ENCODE data around the gene MLNR.

MLNR gene

DNA sequence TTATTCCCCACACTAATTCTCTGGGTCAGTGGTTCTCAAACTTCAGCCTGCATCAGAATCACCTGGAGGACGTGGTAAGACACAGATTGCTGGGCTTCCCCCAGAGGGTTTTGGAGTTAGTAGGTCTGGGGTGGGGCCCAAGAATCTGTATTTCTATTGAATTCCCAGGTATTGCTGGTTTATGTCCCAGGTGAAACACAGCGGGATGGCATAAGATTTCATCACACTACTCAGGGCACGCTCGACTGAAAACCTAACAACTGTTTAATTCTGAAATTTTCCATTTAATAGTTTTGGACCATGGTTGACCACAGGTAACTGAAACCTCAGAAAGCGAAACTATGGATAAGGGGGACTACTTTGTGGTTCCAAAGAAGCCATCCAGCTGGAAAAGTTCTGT is 6.5 kb downstream of the MLNR start:
- no peak for DNase-seq

DNA sequence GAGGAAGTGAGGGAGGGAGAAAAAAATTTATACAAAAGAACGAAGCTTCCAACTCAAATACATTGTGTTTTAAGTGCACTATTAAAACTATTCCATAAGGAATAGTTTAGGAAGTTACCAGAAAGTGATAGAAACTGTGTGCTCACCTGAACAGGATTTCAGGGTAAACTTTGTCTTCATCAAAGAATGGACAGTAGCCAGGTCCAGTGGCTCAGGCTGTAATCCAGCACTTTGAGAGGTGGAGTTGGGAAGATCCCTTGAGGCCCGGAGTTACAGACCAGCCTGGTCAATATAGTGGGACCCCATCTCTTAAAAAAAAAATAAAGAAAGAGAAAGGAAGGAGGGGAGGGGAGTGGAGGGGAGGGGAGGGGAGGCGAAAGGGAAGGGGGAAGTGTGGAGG is 14.6 kb downstream of the MLNR start:
- no peak for DNase-seq

DNA sequence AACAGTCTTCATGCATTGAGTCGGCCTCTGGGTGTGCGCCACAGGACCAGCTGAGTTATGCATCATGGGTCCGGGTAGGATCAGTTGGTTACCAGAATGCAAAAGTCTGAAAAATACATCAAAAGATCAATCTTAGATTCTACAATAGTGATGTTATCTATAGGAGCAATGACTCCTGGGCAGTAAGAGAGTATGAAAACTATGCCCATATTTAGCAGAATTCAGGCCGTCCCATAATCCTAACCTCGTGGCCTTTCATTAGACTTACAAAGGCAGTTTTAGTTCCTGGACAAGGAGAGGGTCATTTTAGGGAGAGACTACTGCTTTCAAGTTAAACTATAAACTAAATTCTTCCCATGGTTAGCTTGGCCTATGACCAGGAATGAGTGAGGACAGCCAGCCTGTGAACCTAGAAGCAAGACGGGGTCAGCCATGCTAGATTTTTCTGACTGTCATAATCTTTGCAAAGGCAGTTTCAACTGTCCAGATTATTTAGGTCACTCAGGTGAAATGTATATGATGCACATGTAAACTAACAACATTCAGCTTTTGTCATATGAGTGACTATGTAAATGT is 15.8 kb downstream of the MLNR start:
- DNase-seq, result no peak

DNA sequence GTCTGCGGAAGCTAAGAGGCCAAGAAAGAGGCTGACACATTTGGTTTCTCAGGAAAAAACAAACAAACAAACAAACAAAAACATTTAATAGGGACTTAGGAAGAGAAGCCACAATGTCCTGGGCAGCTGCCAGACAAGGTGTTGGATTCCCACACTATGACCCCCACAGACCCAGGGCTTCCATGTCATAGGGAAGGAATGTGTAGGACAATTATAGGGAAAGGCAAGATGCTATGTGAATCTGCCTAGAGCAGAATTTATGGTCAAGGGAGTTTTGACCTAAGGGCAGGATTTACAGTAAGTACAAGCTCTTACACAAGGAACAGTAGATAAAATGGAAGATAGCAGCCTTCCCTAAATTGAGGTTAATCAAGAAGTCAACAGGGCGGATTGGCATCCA is 18.5 kb downstream of the MLNR start:
- DNase-seq, result no peak

DNA sequence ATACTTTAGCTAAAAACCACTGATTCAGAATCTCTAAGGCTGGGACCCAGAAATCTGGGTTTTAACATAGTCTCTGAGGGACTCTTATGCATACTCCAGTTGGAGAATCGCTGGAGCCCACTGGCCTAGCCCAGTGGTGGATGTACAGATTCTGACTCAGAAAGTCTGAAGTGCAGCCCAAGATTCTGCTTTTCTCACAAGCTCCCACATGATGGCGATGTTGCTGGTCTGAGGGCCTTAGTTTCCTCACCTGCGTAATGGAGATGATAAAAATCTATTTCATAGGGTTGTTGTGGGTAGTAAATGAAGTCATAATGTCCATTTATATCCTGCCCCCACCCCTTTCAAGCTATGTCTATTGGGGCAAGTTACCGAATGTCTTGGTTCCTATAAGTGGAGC is 19.9 kb downstream of the MLNR start:
- DNase-seq, result peak; percentile 17 to 55

DNA sequence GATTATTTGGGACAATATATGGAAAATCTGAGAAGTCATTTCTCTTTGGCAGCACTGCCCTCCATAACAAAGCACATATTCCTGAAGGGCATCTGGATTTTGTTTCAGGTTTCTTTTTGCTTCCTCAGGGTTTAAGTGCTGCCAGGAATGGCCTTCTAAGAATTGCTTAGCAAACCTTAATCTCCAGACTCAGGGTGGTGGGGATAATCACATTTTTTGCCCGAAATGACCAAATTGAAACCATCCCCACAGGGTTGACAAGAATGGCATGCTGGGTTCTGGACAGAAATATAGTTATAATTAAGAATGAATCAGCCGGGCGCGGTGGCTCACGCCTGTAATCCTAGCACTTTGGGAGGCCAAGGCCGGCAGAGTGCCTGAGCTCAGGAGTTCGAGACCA is 21.2 kb downstream of the MLNR start:
- DNase-seq, result no peak

DNA sequence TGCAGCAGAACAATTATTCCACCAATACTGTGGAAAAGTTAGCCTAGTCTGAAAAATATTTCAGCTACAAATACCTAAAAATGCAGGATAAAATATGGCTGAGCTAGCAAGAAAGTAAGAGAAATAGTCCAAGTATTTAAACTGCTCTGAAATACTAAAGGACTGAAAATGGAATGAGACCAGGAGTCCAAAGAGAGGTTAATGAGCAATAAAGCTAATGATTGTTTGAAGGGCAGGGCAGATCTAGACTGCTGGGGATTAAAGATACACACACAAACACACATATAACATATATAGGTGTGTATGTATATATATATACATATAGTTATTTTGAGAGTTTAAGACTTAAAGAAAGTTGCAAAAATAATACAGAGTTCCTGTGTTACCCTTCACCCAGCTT is 25.0 kb downstream of the MLNR start:
- DNase-seq, result no peak

DNA sequence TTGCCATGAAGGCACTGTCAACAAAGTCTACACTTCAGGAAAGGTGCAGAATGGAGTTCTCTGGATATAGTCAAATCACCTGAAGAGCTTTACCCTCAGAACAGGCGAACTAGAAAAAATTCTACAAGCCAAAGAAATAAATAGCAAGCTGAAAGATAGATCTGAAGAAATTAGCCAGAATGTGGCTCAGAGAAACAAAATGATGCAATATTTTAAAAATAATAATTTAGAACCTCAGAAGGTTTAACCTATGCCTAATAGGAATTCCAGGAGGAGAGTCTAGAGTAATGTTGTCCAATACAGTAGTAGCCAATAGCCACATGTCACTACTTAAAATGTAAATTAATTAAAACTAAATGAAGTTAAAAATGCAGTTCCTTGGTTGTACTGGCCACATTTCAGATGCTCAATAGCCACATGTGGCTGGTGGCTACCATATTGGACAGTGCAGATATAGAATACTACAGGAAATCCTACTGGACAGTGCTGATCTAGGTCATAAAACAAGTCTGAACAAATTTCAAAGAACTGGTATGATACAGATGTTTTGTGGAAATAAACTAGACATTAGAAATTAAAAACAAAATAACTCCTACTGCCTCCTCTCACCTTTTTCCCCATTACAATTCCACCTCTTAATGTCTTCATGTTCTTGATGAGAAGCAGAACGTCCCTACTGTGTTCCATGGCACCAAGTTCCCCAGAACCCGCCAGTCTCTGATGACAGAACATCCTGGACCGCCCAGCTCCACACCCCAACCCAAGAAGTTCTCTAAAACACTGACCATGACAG is 26.9 kb downstream of the MLNR start:
- peak; percentile 2 to 73 for DNase-seq

DNA sequence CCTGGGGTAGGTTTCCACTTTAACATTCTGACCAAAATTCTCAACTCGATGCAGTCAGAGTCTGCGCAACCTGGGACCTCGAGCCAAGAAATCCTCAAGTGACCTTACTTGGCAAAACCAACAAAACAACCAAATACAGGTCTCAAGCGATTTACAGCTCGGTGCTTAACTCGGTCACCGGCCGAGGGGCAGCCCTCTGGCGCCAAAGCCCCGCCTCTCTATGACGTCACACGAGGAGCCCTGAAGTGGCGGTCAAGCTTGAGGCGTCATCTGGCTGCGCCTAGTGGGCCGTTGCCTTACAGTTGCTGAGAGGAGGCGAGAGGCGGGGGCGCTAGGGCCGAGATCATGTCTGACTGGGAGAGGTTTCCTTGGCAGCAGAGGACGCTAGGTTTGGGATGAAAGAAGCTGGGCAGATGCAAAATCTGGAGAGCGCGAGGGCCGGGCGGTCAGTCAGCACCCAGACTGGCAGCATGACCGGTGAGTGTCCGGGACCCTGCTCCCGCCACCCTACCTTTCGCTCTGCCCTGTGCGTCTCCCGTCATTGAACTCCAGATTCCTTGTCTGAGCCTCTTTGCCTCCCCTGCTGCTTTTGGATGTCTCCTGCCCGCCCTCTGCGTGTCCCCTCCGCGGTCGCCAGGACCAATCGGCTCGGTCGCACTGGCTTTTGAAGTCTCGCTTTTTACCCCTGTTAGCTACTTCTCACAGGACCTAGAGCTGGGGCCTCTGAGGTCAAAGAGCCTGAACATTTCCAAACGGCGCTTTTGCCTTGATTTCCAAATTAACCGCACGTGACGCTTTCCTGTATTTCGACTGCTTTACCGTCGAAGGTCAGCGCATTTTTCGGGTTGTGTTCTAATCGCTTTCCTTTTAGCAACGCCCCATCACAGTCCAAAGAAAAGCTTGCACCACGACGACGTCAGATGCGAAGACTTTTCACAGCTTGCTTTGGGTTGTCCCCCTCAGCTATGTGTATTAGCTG is 27.8 kb downstream of the MLNR start, which contains the start of gene CDADC1:
Gene CDADC1, plus strand, starts transcription at position 283 of the 979 bp plus-strand sequence. Its CDS starts 113 bp downstream, at position 396.
- peak; percentile 96 to 99 for DNase-seq

DNA sequence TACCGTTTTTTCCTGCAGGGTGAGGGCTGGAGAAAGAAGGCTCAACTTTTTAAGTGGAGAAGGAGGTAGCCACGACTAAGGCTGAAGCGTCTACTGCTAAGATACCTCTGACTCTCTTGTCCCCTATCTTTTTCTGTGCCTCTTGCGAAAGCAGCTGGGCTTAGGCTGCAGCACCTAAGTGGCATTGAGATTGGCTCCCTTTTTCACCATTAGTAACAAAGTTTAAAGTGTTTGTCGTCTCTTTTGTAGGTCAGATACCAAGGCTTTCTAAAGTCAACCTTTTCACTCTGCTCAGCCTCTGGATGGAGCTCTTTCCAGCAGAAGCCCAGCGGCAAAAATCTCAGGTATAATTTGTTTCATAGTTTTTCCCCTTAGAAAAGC is 28.5 kb downstream of the MLNR start:
- DNase-seq, result no peak

DNA sequence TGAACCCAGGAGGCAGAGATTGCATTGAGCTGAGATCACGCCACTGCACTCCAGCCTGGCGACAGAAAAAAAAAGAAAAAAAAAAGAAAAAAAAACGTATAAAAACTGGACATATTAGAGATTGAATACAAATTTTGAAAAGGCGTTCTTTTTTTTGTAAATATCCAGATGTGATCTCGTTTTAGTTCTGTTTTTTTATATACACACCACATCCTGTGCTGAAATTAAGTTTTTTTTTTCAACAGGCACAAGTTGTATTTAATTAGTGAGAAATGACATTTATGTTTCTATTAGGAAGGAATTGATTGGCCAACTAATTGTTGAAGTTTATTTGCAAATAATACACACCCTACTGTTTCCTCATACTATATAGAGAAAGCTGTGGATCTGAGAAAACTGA is 31.2 kb downstream of the MLNR start:
- no peak for DNase-seq

DNA sequence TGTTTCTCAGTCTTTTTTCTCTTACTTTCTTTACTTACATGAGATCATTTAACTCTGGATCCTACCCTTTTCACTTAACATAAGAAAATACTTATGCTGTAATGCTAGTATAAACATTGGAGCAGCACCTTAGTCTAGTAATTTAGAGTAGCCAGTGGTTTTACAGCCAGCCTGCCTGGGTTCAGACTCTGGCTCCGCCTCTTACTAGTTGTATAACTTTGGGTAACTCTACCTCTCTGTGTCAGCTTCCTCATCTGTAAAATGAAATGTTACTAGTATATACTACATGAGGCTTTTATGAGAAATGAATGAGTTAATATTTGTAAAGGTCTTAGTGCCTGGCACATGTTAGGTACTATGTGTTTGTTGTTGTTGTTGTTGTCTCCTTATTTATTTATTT is 33.2 kb downstream of the MLNR start:
- DNase-seq, result no peak

DNA sequence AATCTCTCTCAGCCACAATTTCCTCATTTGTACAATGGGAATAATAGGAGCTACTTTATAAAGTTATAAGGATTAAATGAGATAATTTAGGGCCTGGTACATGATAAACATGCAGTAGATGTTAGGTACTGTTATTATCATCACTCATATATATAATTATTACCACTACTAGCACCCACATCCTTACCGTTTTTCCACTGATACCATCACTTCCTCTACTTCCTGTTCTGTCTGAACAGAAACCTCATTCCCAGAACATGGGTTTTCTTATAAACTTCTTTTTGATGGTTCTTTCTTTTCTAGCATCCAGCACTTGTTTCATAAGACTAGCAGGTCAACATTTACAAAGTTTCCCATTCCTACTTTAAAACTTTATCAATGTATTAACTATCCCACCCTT is 33.9 kb downstream of the MLNR start:
- DNase-seq, result no peak

DNA sequence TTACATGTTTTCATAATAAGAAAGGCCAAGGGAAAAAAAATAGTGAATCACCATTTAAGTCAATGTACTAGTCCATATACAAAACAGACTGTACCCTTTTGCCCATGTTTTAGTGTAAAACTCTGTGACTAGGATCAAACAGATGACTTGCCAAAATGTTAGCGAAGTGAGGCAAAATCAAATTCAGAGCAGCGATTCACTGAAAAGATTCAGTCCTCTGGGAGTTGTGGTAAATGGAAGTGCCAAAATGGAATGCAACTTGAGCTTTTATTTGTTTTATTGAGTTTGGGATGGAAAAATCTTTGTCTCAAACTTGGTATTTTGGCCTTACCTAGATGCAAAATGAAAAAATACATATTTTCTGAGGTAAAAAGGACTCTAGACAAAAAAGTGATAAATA is 36.7 kb downstream of the MLNR start:
- no peak for DNase-seq

DNA sequence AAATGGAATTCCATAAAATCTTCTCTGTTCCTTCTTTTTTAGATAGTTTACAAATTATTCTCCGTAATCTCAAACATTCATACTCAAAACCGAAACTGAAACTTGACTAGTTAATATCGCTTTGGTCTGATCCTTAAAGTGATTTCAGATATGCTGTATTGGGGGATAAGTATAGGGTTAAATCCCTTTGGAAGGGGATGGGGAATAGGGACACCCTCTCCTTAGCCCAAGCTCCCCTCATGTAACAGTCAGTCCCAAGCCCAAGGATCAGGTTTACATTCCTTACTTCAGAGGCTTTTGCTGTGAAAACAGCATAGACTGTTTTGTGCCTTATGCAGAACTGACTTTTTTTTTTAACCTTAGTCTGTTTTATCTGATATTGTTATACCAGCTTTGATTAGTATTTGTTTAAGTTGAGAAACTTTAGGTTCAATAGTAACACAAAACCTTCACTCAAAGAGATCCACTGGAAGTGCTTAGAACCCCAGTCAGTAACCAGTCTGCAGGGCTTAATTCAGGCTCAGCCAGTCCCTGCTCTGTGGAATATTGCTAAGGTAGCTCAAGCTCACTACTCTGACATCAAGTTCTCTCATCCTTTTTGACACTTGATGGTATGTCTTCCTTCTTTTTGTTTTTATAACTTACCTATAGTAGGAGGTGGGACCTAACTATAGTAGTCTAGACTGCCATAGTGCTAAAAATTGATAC is 38.1 kb downstream of the MLNR start:
- DNase-seq, result peak; percentile 37 to 53

DNA sequence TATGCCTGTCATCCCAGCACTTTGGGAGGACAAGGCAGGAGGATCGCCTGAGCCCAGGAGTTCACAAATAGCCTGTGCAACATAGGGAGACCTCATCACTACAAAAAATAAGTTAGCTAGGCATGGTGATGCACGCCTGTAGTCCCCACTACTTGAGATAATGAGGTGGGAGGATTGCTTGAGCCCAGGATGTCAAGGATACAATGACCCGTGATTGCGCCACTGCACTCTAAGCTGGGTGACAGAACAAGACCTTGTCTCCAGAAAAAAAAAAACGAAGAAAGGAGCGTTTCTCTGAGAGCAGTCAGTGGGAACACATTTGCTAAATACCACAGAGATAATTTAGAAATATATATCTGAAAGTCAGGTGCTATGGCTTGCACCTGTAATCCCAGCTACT is 39.4 kb downstream of the MLNR start:
- DNase-seq, result no peak

DNA sequence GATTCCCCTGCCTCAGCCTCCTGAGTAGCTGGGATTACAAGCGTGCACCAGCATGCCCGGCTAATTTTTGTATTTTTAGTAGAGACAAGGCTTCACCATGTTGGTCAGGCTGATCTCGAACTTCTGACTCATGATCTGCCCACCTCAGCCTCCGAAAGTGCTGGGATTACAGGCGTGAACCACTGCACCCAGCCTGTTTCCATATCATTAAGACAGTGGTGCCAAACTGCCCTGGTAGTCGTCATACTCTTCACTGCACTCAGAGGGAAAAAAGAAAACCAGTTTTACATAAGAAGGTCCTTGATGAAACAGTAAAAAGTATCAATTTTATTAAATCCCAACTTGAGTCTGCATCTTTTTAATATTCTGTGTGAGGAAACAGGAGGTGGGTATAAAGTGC is 42.5 kb downstream of the MLNR start:
- no peak for DNase-seq

DNA sequence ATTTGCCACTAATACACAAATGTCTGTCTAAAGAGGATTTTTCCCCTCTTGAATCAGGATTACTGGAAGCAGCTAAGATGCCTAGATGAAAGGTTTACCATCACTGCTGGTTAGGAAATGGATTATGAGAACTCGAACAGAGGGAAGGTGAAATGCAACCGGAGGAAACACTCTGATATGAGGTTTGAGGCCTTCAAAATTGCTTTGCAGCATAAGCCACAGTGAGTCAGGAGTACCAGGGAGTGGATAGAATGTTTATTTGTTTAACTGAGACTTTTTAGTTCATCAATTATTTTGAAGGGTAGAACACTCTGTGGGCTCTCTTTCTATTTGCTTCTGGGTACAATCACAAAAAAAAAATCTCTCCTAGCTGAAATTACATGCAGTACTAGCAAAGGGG is 45.7 kb downstream of the MLNR start:
- no peak for DNase-seq

DNA sequence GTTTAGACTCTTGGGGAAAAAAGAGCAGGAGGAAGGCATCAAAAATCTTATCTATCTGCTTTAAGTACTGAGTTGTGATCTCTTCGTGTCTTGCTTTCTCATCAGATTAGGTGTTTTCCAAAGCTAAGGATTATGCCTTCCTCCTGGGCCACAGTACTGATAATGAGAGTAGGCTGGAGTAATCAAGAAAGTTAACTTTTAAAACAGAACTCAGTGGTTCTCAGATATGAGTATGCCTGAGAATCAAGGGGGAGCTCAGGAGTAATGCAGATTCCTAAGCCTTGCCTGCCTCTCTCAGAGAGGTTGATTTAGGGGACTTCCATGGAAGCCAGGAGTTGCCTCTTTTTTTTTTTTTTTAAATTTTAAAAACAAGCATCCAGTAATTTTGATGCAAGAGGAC is 51.1 kb downstream of the MLNR start:
- no peak for DNase-seq
